Measurements from ENCODE around the gene AFP.

AFP gene

GRCh38 chr4:73404457-73404856 is 31.6 kb upstream of the AFP start:
- DNase-seq = no peak
- Histone ChIP-seq H3K9me3 (ENCODE audit: insufficient read depth, low read length, severe bottlenecking) (no peaks in the 10 kb centered on the region), H2AFZ (ENCODE audit: low read depth, low read length) (no peak overlapping the region), H4K20me1 (ENCODE audit: insufficient read depth, low read length) (no peaks in the 10 kb centered on the region), H3K79me2 (ENCODE audit: insufficient read depth, low read length) (no peaks in the 10 kb centered on the region), H3K36me3 (ENCODE audit: insufficient read depth, low read length) (no peaks in the 10 kb centered on the region), H3K9ac (ENCODE audit: low read depth, low read length) (no peak overlapping the region), H3K4me1 (ENCODE audit: insufficient read depth, low read length) (no peaks in the 10 kb centered on the region), H3K27me3 (ENCODE audit: insufficient read depth, low read length, poor library complexity) (no peaks in the 10 kb centered on the region), H3K27ac (ENCODE audit: low read length) (no peak overlapping the region), H3K4me2 (ENCODE audit: insufficient read depth, low read length) (no peak overlapping the region), H3K4me3 (ENCODE audit: low read depth in 1 of 2, low read length in 2 of 2) (no peak overlapping the region)
- TF ChIP-seq CTCF (IDR thresholded peaks at IDR 0.05; ENCODE audit: borderline replicate concordance, extremely low read depth, low read length, poor library complexity, severe bottlenecking) = no peak
- TF ChIP-seq EZH2 (IDR thresholded peaks at IDR 0.05; ENCODE audit: borderline replicate concordance, low read depth, low read length, severe bottlenecking) = no peak
- ATAC-seq (ENCODE audit: insufficient read depth, low read depth) = no peak

GRCh38 chr4:73405138-73405537 is 30.9 kb upstream of the AFP start:
- ATAC-seq (ENCODE audit: insufficient read depth, low read depth) = no peak
- H3K79me2 ChIP-seq (ENCODE audit: insufficient read depth, low read length) = no peaks in the 10 kb centered on the region
- H3K9me3 ChIP-seq (ENCODE audit: insufficient read depth, low read length, severe bottlenecking) = no peaks in the 10 kb centered on the region
- no peaks in the 10 kb centered on the region for H3K36me3 ChIP-seq (ENCODE audit: insufficient read depth, low read length)
- H3K9ac ChIP-seq (ENCODE audit: low read depth, low read length) = no peak overlapping the region
- TF ChIP-seq EZH2 (IDR thresholded peaks at IDR 0.05; ENCODE audit: borderline replicate concordance, low read depth, low read length, severe bottlenecking) (no peak), CTCF (IDR thresholded peaks at IDR 0.05; ENCODE audit: borderline replicate concordance, extremely low read depth, low read length, poor library complexity, severe bottlenecking) (no peak)
- no peak overlapping the region for H3K4me3 ChIP-seq (ENCODE audit: low read depth in 1 of 2, low read length in 2 of 2)
- H2AFZ ChIP-seq (ENCODE audit: low read depth, low read length) = no peak overlapping the region
- H3K27me3 ChIP-seq (ENCODE audit: insufficient read depth, low read length, poor library complexity) = no peaks in the 10 kb centered on the region
- H3K4me2 ChIP-seq (ENCODE audit: insufficient read depth, low read length) = no peak overlapping the region
- H3K27ac ChIP-seq (ENCODE audit: low read length) = no peak overlapping the region
- no peaks in the 10 kb centered on the region for H3K4me1 ChIP-seq (ENCODE audit: insufficient read depth, low read length)
- no peak for DNase-seq
- H4K20me1 ChIP-seq (ENCODE audit: insufficient read depth, low read length) = no peaks in the 10 kb centered on the region

- no peak overlapping the region for H3K4me3 ChIP-seq (ENCODE audit: low read depth in 1 of 2, low read length in 2 of 2)
- no peaks in the 10 kb centered on the region for H3K36me3 ChIP-seq (ENCODE audit: insufficient read depth, low read length)
- no peak for TF ChIP-seq EZH2 (IDR thresholded peaks at IDR 0.05; ENCODE audit: borderline replicate concordance, low read depth, low read length, severe bottlenecking)
- no peak for TF ChIP-seq CTCF (IDR thresholded peaks at IDR 0.05; ENCODE audit: borderline replicate concordance, extremely low read depth, low read length, poor library complexity, severe bottlenecking)
- H3K4me1 ChIP-seq (ENCODE audit: insufficient read depth, low read length) = no peaks in the 10 kb centered on the region
- H3K27ac ChIP-seq (ENCODE audit: low read length) = no peak overlapping the region
- no peak overlapping the region for H3K4me2 ChIP-seq (ENCODE audit: insufficient read depth, low read length)
- ATAC-seq (ENCODE audit: insufficient read depth, low read depth) (no peak), DNase-seq (no peak)
- no peaks in the 10 kb centered on the region for H3K79me2 ChIP-seq (ENCODE audit: insufficient read depth, low read length)
- no peak overlapping the region for H3K9ac ChIP-seq (ENCODE audit: low read depth, low read length)
- no peaks in the 10 kb centered on the region for H3K27me3 ChIP-seq (ENCODE audit: insufficient read depth, low read length, poor library complexity)
- no peak overlapping the region for H2AFZ ChIP-seq (ENCODE audit: low read depth, low read length)
- H3K9me3 ChIP-seq (ENCODE audit: insufficient read depth, low read length, severe bottlenecking) = no peaks in the 10 kb centered on the region
- H4K20me1 ChIP-seq (ENCODE audit: insufficient read depth, low read length) = no peaks in the 10 kb centered on the region
Observed at GRCh38 chr4:73406548-73406875, 29.5 kb upstream of the AFP start.

- no peak for DNase-seq
- no peak overlapping the region for H3K4me3 ChIP-seq (ENCODE audit: low read depth in 1 of 2, low read length in 2 of 2)
- no peaks in the 10 kb centered on the region for H3K4me1 ChIP-seq (ENCODE audit: insufficient read depth, low read length)
- no peaks in the 10 kb centered on the region for H3K27me3 ChIP-seq (ENCODE audit: insufficient read depth, low read length, poor library complexity)
- H3K4me2 ChIP-seq (ENCODE audit: insufficient read depth, low read length) = no peak overlapping the region
- no peak overlapping the region for H2AFZ ChIP-seq (ENCODE audit: low read depth, low read length)
- H3K79me2 ChIP-seq (ENCODE audit: insufficient read depth, low read length) = no peaks in the 10 kb centered on the region
- no peaks in the 10 kb centered on the region for H4K20me1 ChIP-seq (ENCODE audit: insufficient read depth, low read length)
- no peaks in the 10 kb centered on the region for H3K9me3 ChIP-seq (ENCODE audit: insufficient read depth, low read length, severe bottlenecking)
- no peak for TF ChIP-seq CTCF (IDR thresholded peaks at IDR 0.05; ENCODE audit: borderline replicate concordance, extremely low read depth, low read length, poor library complexity, severe bottlenecking)
- no peak for TF ChIP-seq EZH2 (IDR thresholded peaks at IDR 0.05; ENCODE audit: borderline replicate concordance, low read depth, low read length, severe bottlenecking)
- no peak overlapping the region for H3K9ac ChIP-seq (ENCODE audit: low read depth, low read length)
- H3K27ac ChIP-seq (ENCODE audit: low read length) = no peak overlapping the region
- H3K36me3 ChIP-seq (ENCODE audit: insufficient read depth, low read length) = no peaks in the 10 kb centered on the region
- ATAC-seq (ENCODE audit: insufficient read depth, low read depth) = no peak
Observed at GRCh38 chr4:73407227-73407673, 28.8 kb upstream of the AFP start.
